Fibroblast of mammary gland (primary cell): ENCODE measurements around the gene KDM4B.

ENCODE experiments used
- DNase-seq: peaks from one replicate; pipeline ENCODE4 v3.0.0-alpha.2; 2010; ENCODE audit warnings: low read depth
- H3K4me3 ChIP-seq: 2 replicates; pipeline ENCODE4 v1.5.1; 2011; ENCODE audit warnings: low read depth, mild to moderate bottlenecking, low read length, moderate library complexity; ENCODE audit not compliant: control insufficient read depth
- TF ChIP-seq, protein P1 (sequence below): conservative IDR thresholded peaks from 2 replicates; pipeline ENCODE4 v1.5.1; 2011; ENCODE audit warnings: low read depth, low read length, inconsistent platforms; ENCODE audit not compliant: control insufficient read depth, insufficient read depth

The KDM4B gene

DNA sequence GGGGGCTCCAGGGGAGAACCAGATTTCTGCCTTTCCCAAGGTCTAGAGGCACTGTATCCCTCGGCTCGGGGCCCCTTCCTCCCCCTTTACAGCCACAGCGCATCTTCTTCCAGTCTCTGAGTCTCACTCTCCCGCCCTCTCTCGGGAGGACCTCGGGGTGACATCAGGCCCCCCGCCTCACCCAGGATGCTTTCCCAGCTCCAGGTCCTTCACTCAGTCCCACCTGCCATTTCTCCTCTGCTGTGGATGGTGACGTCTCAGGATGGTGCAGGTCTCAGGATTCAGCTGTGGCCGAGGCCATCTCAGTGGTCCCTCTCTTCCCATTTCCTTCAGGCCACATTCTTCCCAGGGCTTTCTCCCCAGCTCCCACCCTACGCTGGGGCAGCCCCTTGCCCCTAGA, 13.6 kb upstream of the KDM4B start:
- TF ChIP-seq, protein P1, sequence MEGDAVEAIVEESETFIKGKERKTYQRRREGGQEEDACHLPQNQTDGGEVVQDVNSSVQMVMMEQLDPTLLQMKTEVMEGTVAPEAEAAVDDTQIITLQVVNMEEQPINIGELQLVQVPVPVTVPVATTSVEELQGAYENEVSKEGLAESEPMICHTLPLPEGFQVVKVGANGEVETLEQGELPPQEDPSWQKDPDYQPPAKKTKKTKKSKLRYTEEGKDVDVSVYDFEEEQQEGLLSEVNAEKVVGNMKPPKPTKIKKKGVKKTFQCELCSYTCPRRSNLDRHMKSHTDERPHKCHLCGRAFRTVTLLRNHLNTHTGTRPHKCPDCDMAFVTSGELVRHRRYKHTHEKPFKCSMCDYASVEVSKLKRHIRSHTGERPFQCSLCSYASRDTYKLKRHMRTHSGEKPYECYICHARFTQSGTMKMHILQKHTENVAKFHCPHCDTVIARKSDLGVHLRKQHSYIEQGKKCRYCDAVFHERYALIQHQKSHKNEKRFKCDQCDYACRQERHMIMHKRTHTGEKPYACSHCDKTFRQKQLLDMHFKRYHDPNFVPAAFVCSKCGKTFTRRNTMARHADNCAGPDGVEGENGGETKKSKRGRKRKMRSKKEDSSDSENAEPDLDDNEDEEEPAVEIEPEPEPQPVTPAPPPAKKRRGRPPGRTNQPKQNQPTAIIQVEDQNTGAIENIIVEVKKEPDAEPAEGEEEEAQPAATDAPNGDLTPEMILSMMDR: no peak
- no peak overlapping the region for H3K4me3 ChIP-seq
- no peak for DNase-seq

DNA sequence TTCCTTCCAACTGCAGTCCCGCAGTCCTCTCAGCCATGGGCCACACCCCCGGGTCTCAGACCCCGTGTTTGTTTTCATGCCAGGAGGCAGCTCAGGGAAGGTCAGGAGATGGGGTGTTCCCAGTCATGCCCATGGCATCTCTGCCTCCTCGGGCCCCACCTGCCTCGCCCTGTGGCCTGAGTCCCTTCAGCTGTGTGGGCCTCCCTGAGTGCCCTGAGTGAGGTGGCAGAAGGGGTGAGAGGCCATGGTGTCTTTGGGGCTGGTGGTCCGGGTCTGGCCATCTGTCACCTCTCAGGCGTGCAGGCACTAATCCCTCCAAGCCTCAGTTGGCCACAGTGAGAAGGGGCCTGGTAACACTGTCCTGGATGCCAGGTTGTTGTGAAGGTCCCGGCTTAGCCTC, 10.9 kb upstream of the KDM4B start:
- TF ChIP-seq, protein P1: no peak
- no peak for DNase-seq
- no peak overlapping the region for H3K4me3 ChIP-seq

DNA sequence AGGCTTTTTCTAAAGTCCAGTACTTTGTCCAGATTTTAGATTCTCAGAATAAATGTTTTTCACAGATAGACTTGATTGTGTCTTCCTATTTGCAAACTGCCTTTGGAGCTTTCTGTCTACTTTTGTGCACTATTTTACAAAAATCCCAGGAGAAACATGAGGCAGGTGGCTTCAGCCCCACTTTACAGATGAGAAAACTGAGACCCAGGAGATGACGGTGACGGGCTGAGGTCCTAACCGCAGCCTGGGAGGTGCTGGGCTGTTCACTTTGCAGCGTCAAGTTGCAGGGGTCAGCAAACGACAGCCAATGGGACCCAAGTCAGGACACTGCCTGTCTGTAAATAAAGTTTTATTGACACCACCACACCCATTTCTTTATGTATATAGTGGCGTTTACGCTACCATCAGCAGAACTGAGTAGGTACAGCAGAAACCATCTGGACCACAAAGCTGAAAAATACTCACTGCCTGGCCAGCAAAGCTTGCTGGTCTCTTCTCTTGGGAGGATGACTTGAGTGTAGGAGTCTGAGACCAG, 6.8 kb upstream of the KDM4B start:
- H3K4me3 ChIP-seq: no peak overlapping the region
- no peak for DNase-seq
- TF ChIP-seq, protein P1: no peak

DNA sequence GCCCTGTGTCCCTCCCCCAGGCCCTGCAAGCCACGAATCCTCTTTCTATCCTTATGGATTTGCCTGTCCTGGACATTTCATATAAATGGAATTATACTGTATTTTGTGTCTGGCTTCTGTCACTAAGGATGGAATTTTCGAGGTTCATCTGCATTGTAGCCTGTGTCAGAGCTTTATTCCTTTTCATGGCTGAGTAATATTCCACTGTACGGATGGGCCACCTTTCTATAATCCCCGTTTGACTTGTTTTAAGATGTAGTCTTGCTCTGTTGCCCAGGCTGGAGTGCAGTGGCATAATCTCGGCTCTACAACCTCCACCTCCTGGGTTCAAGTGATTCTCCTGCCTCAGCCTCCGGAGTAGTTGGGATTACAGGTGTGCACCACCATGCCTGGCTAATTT, 3.9 kb upstream of the KDM4B start:
- TF ChIP-seq, protein P1: no peak
- no peak overlapping the region for H3K4me3 ChIP-seq
- no peak for DNase-seq

DNA sequence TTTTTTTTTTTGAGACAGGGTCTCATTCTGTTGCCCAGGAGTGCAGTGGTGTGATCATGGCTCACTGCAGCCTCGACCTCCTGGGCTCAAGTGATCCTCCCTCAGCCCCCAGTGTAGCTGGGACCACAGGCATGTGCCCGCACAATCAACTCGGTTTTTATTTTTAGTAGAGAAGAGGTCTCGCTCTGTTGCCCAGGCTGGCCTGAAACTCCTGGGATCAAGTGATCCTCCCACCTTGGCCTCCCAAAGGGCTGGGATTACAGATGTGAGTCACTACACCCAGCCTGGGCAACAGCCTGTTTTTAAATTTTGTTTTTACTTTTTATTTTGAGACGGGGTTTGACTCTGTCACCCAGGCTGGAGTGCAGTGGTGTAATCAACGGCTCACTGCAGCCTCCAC, 2.3 kb upstream of the KDM4B start:
- DNase-seq: no peak

DNA sequence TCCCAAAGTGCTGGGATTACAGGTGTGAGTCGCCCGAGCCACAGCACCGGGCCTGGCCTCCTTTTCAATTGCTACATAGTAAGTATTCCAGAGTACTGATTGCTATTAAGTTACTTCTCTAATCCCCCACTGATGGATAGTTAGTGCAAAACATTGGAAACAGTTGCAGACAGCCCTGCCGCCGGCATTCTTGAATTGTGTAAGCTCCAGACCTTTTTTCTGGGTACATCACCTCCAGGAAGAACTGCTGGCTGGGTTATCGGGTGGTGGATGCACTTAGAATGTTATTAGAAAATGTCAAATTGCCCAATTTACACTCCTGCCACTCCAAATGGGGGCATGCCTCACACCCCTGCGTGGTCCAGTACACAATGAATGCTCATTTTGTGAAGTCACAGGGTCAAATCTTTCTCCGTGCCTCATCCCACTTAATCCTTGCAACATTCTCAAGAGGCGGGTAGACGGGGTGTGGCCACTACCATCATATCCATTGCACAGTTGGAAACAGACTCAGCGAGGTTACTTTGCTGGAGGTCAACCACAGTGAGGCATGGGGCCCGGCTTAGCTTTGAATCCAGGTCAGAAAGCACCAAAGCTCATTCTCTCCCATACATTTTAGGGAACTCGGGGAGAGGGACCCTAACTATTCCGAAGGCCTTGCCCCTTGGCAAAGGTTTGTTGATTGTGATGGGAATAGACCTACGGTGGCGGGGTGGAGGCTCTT, 1.0 kb upstream of the KDM4B start:
- DNase-seq: peak; percentile 78

More for the DNA sequence above, 2.3 kb upstream of the KDM4B start:
- TF ChIP-seq, protein P1: no peak
- H3K4me3 ChIP-seq: no peak overlapping the region

More for the DNA sequence above, 1.0 kb upstream of the KDM4B start:
- H3K4me3 ChIP-seq: peak overlapping the region; percentile 47
- TF ChIP-seq, protein P1: no peak
